ENCODE results near the gene LPP.

DNA sequence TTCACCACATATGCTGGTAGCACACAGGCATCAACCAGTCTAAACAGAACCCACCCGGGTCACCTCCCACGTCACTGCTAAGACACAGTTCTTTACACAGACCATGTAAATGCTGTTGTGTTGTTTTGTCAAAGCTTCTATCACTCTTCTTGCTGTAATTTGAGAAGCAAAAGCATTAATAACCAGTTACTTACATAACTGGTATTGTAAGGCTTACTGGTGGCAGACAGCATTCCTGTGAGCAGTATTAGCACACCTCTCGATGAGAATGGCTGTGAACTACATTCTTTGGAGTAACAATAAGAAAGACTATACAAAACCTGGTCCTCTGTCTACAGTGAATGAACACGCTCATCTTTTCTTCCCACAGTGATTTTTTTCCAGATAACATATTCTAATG lies 479.2 kb downstream of the LPP start:
- TF ChIP-seq, protein P1, sequence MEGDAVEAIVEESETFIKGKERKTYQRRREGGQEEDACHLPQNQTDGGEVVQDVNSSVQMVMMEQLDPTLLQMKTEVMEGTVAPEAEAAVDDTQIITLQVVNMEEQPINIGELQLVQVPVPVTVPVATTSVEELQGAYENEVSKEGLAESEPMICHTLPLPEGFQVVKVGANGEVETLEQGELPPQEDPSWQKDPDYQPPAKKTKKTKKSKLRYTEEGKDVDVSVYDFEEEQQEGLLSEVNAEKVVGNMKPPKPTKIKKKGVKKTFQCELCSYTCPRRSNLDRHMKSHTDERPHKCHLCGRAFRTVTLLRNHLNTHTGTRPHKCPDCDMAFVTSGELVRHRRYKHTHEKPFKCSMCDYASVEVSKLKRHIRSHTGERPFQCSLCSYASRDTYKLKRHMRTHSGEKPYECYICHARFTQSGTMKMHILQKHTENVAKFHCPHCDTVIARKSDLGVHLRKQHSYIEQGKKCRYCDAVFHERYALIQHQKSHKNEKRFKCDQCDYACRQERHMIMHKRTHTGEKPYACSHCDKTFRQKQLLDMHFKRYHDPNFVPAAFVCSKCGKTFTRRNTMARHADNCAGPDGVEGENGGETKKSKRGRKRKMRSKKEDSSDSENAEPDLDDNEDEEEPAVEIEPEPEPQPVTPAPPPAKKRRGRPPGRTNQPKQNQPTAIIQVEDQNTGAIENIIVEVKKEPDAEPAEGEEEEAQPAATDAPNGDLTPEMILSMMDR (IDR thresholded peaks at IDR 0.05) = no peak
- no peak for TF ChIP-seq POLR2A (IDR thresholded peaks at IDR 0.05)

All from Peyer's patch (tissue), 4 donors.